Activated CD8-positive, alpha-beta T cell treated with anti-CD3 and anti-CD28 coated beads, Interleukin-2, amount 10 ng/mL, durations not matched to agents 7 days and 5 days (primary cell): ENCODE measurements around the gene SLC25A48. TPM values are rescaled to one million over a fixed set of nuclear protein-coding genes. Genes with fewer than 3 reads are reported as not detected.

Experiments
- ATAC-seq: fragments of 150-1000 bp; cut with Tn5 transposase; one replicate; pipeline ENCODE4 v1.10.0; 2021; ENCODE audit warnings: moderate library complexity
- CTCF ChIA-PET: fragments of 350-600 bp; sonication (Branson Sonifier 250); formaldehyde crosslinking; loops from one replicate; lab custom pipeline; 2021; ENCODE audit warnings: antibody characterized with exemption; lab: Charles Lee
- POLR2A ChIA-PET: fragments of 350-600 bp; sonication (Branson Sonifier 250); formaldehyde crosslinking; loops from one replicate; lab custom pipeline; 2021; ENCODE audit warnings: antibody characterized with exemption; lab: Charles Lee
- DNase-seq: peaks from one replicate; pipeline ENCODE4 v3.0.0-alpha.2; 2020
- H3K27ac Mint-ChIP-seq: one replicate; pipeline ENCODE4 v1.8.0; 2021; ENCODE audit warnings: mild to moderate bottlenecking, mixed read lengths
- H3K27me3 Mint-ChIP-seq: one replicate; pipeline ENCODE4 v1.8.0; 2021; ENCODE audit warnings: low read depth, mixed read lengths
- H3K36me3 Mint-ChIP-seq: one replicate; pipeline ENCODE4 v1.8.0; 2021; ENCODE audit warnings: low read depth, mixed read lengths
- H3K4me1 Mint-ChIP-seq: one replicate; pipeline ENCODE4 v1.8.0; 2021; ENCODE audit warnings: low read depth, mixed read lengths
- H3K4me3 Mint-ChIP-seq: one replicate; pipeline ENCODE4 v1.8.0; 2021; ENCODE audit warnings: mild to moderate bottlenecking, mixed read lengths
- H3K9me3 Mint-ChIP-seq: one replicate; pipeline ENCODE4 v1.8.0; 2022; ENCODE audit warnings: mixed read lengths; ENCODE audit not compliant: insufficient read depth
- total RNA-seq, 2 experiments: library from RNA; stranded (reverse); gene quantifications; one replicate each; pipeline ENCODE4 v1.2.3, GENCODE V29; 2021

The SLC25A48 gene
- total RNA-seq, 2 experiments from 2014 or later: not detected

GRCh38 chr5:135864503-135865435 lies 30.3 kb downstream of the SLC25A48 start:
- ChIA-PET CTCF (no interaction called here), POLR2A (no interaction called here)
- no peaks in the 10 kb centered on the region for H3K9me3 Mint-ChIP-seq
- ATAC-seq: no peak
- peaks cover 5% of the 10 kb centered on the region for H3K27me3 Mint-ChIP-seq
- no peak for DNase-seq
- H3K27ac Mint-ChIP-seq: no peak overlapping the region
- no peaks in the 10 kb centered on the region for H3K4me1 Mint-ChIP-seq
- H3K4me3 Mint-ChIP-seq: no peak overlapping the region
- H3K36me3 Mint-ChIP-seq: no peaks in the 10 kb centered on the region

DNA sequence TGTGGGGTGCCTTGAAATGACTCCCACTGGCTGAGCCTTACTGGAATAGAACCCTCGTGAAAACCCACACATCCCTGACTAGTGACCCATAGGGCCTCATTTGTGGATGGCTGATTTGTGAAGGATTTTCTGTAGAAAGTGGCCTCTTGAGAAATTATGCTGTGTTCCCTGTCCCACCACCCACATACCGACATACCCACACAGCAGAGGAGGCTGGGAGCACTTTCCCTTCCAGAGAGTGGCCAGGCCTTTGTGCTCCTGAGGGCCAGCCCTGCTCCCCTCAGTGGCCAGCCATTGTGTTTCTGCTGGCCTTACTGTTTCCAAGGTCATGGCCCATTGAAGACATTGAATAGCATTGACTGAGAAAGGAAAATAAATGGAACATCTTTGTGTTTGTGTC lies 31.6 kb downstream of the SLC25A48 start:
- H3K4me1 Mint-ChIP-seq: no peaks in the 10 kb centered on the region
- H3K4me3 Mint-ChIP-seq: no peak overlapping the region
- H3K36me3 Mint-ChIP-seq: no peaks in the 10 kb centered on the region
- CTCF ChIA-PET: no interaction called here
- H3K27ac Mint-ChIP-seq: no peak overlapping the region
- ATAC-seq (no peak), DNase-seq (no peak)
- POLR2A ChIA-PET: no interaction called here
- H3K27me3 Mint-ChIP-seq: peaks cover 5% of the 10 kb centered on the region
- H3K9me3 Mint-ChIP-seq: no peaks in the 10 kb centered on the region

DNA sequence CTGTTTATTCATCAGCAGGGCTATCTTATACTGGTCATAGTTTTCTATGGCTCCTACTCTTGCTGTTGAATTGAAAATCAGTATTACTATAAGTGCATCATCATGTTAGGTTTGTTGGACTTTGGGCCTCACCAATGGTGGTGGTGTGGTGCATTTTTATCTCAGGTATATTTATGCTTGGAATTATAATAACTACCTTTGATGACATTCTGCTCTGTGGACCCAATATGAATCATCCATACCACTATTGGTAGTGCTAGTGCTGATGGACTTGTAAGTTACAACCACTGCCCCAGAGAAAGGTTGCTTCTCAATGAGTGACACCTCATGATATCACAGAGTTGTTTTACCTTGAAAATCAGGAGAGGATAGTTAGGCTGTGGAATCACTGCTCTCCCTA lies 33.1 kb downstream of the SLC25A48 start:
- CTCF ChIA-PET: interaction anchor here (0.6 kb wide), 1 partner anchor 31 kb away, joined by 3 read pairs; no protein-coding TSS in a partner anchor
- H3K27ac Mint-ChIP-seq: no peak overlapping the region
- H3K4me3 Mint-ChIP-seq: no peak overlapping the region
- H3K9me3 Mint-ChIP-seq: no peaks in the 10 kb centered on the region
- no peaks in the 10 kb centered on the region for H3K4me1 Mint-ChIP-seq
- POLR2A ChIA-PET: no interaction called here
- H3K36me3 Mint-ChIP-seq: no peaks in the 10 kb centered on the region
- ATAC-seq (no peak), DNase-seq (no peak)
- H3K27me3 Mint-ChIP-seq: peaks cover 5% of the 10 kb centered on the region

DNA sequence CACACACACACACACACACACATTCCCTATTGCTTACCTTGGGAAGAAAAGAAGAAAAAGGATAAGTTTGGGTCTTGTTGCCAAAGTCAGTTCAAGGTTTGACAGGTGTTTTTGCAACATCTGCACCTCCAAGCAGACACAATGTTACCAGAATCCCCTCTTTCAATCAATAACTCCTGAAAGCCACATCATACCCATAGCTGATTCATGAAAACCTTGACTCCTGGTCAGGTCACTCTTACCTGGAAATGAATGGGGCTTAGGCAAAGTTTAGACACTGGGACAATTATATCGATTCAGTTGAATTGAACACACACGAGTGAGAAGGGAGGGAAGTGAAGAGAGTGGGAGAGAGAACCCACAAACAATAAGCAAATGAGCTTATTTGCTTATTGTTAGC lies 34.2 kb downstream of the SLC25A48 start:
- DNase-seq (no peak), ATAC-seq (no peak)
- H3K4me3 Mint-ChIP-seq: no peak overlapping the region
- no peaks in the 10 kb centered on the region for H3K36me3 Mint-ChIP-seq
- CTCF ChIA-PET: no interaction called here
- H3K27ac Mint-ChIP-seq: no peak overlapping the region
- H3K27me3 Mint-ChIP-seq: peaks cover 3% of the 10 kb centered on the region
- H3K9me3 Mint-ChIP-seq: no peaks in the 10 kb centered on the region
- no peaks in the 10 kb centered on the region for H3K4me1 Mint-ChIP-seq
- POLR2A ChIA-PET: no interaction called here

DNA sequence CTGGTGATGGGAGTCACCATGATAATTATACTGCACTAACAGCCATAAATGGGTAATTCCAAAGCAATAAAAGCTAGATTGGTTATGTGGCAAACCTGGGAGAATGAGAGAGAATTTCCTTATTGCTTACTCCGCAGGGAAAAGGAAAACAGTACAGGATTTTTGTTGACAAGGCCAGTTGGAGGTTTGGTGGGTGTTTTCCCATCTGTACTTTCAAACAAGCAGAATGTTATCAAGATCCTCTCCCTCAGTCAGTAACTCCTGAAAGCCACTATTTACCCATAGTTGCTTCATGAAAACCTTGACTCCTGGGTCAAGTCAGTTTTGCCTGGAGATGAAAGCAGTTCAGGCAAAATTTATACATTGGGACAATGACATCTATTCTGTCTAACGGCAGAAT lies 34.8 kb downstream of the SLC25A48 start:
- DNase-seq (no peak), ATAC-seq (no peak)
- Mint-ChIP-seq H3K4me3 (no peak overlapping the region), H3K36me3 (no peaks in the 10 kb centered on the region), H3K27ac (no peak overlapping the region), H3K9me3 (no peaks in the 10 kb centered on the region), H3K27me3 (no peaks in the 10 kb centered on the region), H3K4me1 (no peaks in the 10 kb centered on the region)
- ChIA-PET POLR2A (no interaction called here), CTCF (no interaction called here)

- ChIA-PET CTCF (no interaction called here), POLR2A (no interaction called here)
- ATAC-seq (no peak), DNase-seq (no peak)
- H3K4me3 Mint-ChIP-seq: no peak overlapping the region
- H3K27ac Mint-ChIP-seq: no peak overlapping the region
- H3K9me3 Mint-ChIP-seq: no peaks in the 10 kb centered on the region
- no peaks in the 10 kb centered on the region for H3K4me1 Mint-ChIP-seq
- H3K27me3 Mint-ChIP-seq: no peaks in the 10 kb centered on the region
- H3K36me3 Mint-ChIP-seq: no peaks in the 10 kb centered on the region
Measured at GRCh38 chr5:135869935-135870334, 35.5 kb downstream of the SLC25A48 start.

DNA sequence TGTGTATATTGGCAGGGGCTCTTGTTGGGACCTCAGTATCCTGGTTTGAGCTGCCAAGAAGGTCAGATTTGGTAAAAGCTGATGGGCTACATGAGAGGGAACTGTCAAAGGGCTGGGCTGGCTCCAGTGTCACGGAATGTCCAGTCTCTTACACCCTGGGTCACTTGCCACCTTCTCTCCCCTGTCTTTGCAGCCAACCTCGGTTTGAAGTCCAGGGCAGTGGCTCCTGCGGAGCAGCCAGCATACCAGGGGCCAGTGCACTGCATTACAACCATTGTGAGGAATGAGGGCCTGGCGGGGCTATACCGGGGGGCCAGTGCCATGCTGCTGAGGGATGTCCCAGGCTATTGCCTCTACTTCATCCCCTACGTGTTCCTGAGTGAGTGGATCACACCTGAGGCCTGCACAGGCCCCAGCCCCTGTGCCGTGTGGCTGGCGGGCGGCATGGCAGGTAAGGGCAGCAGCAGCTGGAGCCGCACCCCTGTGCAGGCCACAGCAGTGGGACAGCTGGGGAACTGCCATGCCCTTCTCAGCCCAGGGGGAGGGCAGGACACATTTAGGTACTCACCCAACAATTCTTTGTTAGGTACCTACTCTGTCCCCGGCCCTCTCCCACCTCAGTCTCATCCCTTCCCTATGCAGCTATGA lies 36.9 kb downstream of the SLC25A48 start:
- ChIA-PET POLR2A (interaction anchor here (0.6 kb wide), 1 partner anchor 100 kb away, joined by 3 read pairs; no protein-coding TSS in a partner anchor), CTCF (interaction anchor here (1.7 kb wide), 1 partner anchor 17 kb away, joined by 3 read pairs; no protein-coding TSS in a partner anchor)
- H3K27me3 Mint-ChIP-seq: no peaks in the 10 kb centered on the region
- no peaks in the 10 kb centered on the region for H3K36me3 Mint-ChIP-seq
- no peaks in the 10 kb centered on the region for H3K4me1 Mint-ChIP-seq
- no peak overlapping the region for H3K27ac Mint-ChIP-seq
- ATAC-seq (no peak), DNase-seq (no peak)
- H3K4me3 Mint-ChIP-seq: no peak overlapping the region
- H3K9me3 Mint-ChIP-seq: no peaks in the 10 kb centered on the region

- ChIA-PET POLR2A (no interaction called here), CTCF (no interaction called here)
Measured at GRCh38 chr5:135873831-135874230, 39.4 kb downstream of the SLC25A48 start.

DNA sequence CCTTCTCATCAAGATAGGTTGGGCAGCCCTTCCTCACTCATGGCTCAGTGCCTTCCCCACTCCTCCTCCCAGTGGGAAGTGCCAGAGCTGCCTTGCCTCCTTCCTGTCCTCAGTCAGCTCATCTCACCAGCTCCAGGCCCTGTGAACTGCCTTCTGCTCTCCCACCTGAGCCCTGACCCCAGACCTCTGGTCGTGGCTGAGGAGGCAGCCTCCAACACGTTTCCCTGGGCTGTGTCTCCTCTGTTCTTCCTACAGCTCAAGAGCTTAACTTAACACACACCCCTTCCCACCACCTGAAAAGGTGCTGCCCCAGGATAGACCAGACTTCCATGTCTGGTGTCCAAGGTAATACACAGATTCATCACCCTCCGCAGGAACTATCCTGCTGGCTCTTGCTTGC lies 40.0 kb downstream of the SLC25A48 start:
- Mint-ChIP-seq H3K9me3 (no peaks in the 10 kb centered on the region), H3K4me1 (no peaks in the 10 kb centered on the region), H3K27me3 (peaks cover 2% of the 10 kb centered on the region), H3K4me3 (no peak overlapping the region), H3K36me3 (no peaks in the 10 kb centered on the region), H3K27ac (no peak overlapping the region)
- no peak for ATAC-seq
- POLR2A ChIA-PET: no interaction called here
- CTCF ChIA-PET: no interaction called here
- DNase-seq: no peak

More at GRCh38 chr5:135873831-135874230, 39.4 kb downstream of the SLC25A48 start:
- Mint-ChIP-seq H3K4me1 (no peaks in the 10 kb centered on the region), H3K27ac (no peak overlapping the region), H3K4me3 (no peak overlapping the region), H3K27me3 (peaks cover 2% of the 10 kb centered on the region), H3K36me3 (no peaks in the 10 kb centered on the region), H3K9me3 (no peaks in the 10 kb centered on the region)
- ATAC-seq: no peak
- DNase-seq: no peak

DNA sequence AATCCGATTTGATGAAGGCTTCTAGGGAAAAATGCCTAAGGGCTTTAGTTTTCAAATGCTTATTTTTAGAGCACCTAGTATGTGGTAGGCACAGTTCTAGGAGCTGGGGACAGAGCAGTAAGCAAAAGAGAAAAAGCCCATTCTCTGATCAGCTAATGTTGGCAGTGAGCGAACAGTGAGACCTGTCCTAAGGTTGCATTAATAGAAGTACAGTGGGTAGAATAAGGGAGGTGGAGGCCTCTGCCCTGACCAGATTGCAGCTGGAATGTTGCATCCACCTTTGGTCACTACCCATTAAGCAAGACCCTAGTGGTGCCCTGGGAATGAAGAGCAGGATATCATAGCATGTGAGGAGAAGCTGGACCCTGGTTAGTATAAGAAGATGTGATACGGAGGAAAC lies 41.1 kb downstream of the SLC25A48 start:
- no peaks in the 10 kb centered on the region for H3K9me3 Mint-ChIP-seq
- peaks cover 4% of the 10 kb centered on the region for H3K27me3 Mint-ChIP-seq
- ATAC-seq: no peak
- CTCF ChIA-PET: no interaction called here
- POLR2A ChIA-PET: no interaction called here
- H3K4me1 Mint-ChIP-seq: no peaks in the 10 kb centered on the region
- no peaks in the 10 kb centered on the region for H3K36me3 Mint-ChIP-seq
- no peak overlapping the region for H3K4me3 Mint-ChIP-seq
- no peak for DNase-seq
- no peak overlapping the region for H3K27ac Mint-ChIP-seq

DNA sequence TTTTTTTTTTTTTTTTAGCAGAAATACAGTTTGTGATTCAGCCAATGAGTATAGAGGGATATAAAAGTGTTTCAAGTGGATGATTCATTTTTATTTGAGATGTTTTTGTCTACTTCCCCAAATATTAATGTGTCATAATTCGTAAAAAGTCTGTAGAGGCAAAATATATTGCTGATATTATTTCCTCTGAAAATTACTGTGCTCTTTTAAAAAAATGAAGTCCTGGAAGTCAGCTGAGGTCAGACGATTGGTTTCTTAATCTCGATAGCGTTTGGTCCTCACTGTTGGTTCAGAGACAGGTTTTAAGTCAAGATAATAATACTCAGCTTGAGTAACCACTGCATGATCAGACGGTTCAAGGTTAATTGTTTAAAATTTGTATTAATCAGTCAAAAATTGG lies 41.7 kb downstream of the SLC25A48 start:
- Mint-ChIP-seq H3K36me3 (no peaks in the 10 kb centered on the region), H3K9me3 (no peaks in the 10 kb centered on the region), H3K4me3 (no peak overlapping the region), H3K27ac (no peak overlapping the region), H3K27me3 (peaks cover 4% of the 10 kb centered on the region), H3K4me1 (no peaks in the 10 kb centered on the region)
- ATAC-seq (no peak), DNase-seq (no peak)
- ChIA-PET CTCF (no interaction called here), POLR2A (no interaction called here)

GRCh38 chr5:135877570-135878155 lies 43.2 kb downstream of the SLC25A48 start:
- Mint-ChIP-seq H3K27ac (no peak overlapping the region), H3K9me3 (no peaks in the 10 kb centered on the region)
- CTCF ChIA-PET: no interaction called here

More at GRCh38 chr5:135877570-135878155, 43.2 kb downstream of the SLC25A48 start:
- Mint-ChIP-seq H3K4me3 (no peak overlapping the region), H3K4me1 (no peaks in the 10 kb centered on the region), H3K27me3 (peaks cover 4% of the 10 kb centered on the region), H3K36me3 (no peaks in the 10 kb centered on the region)
- POLR2A ChIA-PET: no interaction called here
- ATAC-seq (no peak), DNase-seq (no peak)
